Hepatocyte (in vitro differentiated cells): ENCODE measurements around the gene GTF2A2.

Experiments
- EZH2 ChIP-seq: fragments of 200-600 bp; sonication (generic); IDR thresholded peaks from 2 replicates; pipeline ENCODE4 v1.6.1; 2016; ENCODE audit warnings: antibody characterized with exemption, mild to moderate bottlenecking, borderline replicate concordance
- TF ChIP-seq, protein P1 (sequence below): fragments of 200-600 bp; sonication (generic); IDR thresholded peaks from 2 replicates; pipeline ENCODE4 v1.5.1; 2016; ENCODE audit warnings: antibody characterized with exemption, mild to moderate bottlenecking; ENCODE audit not compliant: poor library complexity

DNA sequence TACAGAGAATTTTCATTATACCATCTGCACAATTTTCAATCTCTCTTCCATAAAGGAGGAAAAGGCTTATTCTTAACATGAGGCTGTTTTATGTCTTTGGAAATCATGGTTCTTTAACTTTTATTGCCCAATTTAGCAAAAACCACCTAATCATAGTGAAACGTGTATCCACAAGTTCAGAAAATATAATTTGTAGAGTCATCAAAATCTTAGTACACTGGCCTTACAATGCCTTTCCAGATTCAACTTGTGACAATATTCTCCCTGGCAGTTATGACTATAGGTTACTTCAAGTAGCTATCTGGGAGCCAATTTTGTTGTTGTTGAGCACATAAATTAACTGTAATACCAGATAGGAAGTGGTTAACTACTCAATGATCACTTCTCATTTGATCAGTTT, 20.9 kb upstream of the GTF2A2 start:
- TF ChIP-seq, protein P1, sequence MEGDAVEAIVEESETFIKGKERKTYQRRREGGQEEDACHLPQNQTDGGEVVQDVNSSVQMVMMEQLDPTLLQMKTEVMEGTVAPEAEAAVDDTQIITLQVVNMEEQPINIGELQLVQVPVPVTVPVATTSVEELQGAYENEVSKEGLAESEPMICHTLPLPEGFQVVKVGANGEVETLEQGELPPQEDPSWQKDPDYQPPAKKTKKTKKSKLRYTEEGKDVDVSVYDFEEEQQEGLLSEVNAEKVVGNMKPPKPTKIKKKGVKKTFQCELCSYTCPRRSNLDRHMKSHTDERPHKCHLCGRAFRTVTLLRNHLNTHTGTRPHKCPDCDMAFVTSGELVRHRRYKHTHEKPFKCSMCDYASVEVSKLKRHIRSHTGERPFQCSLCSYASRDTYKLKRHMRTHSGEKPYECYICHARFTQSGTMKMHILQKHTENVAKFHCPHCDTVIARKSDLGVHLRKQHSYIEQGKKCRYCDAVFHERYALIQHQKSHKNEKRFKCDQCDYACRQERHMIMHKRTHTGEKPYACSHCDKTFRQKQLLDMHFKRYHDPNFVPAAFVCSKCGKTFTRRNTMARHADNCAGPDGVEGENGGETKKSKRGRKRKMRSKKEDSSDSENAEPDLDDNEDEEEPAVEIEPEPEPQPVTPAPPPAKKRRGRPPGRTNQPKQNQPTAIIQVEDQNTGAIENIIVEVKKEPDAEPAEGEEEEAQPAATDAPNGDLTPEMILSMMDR = no peak
- no peak for TF ChIP-seq EZH2
